HG03095 (cell line): ENCODE results near the gene CHD6.

ENCODE experiments used
- ATAC-seq: cut with Tn5 transposase; IDR thresholded peaks from one replicate; pipeline ENCODE4 v1.9.1; 2021; ENCODE audit warnings: moderate library complexity; ENCODE audit not compliant: unreplicated experiment

CHD6 gene

GRCh38 chr20:41587523-41587922 lies 30.7 kb downstream of the CHD6 start:
- no peak for ATAC-seq

GRCh38 chr20:41586772-41587171 lies 31.4 kb downstream of the CHD6 start:
- no peak for ATAC-seq

- no peak for ATAC-seq
Measured at GRCh38 chr20:41580350-41580749, 37.8 kb downstream of the CHD6 start.

- ATAC-seq: no peak
Measured at GRCh38 chr20:41577129-41578009, 40.8 kb downstream of the CHD6 start.

DNA sequence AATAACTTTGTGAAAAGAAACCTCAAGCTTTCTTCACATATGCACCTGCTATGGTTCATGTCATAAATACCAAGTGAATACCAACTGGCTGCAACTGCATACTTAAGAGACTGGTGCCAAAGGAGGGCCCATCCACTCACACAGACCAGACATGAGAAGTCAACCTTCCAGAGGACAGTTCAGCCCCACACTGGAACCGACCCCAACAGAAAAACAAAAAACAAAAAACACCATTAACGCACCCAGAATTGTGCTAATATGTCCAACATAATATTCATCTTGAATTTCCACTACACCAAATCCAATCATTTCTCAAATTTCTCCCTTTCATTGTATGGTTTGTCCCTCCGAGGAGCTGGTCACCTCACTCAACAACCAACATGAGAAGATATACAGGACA lies 42.8 kb downstream of the CHD6 start:
- ATAC-seq: no peak

GRCh38 chr20:41574802-41575389 lies 43.3 kb downstream of the CHD6 start:
- ATAC-seq: no peak

DNA sequence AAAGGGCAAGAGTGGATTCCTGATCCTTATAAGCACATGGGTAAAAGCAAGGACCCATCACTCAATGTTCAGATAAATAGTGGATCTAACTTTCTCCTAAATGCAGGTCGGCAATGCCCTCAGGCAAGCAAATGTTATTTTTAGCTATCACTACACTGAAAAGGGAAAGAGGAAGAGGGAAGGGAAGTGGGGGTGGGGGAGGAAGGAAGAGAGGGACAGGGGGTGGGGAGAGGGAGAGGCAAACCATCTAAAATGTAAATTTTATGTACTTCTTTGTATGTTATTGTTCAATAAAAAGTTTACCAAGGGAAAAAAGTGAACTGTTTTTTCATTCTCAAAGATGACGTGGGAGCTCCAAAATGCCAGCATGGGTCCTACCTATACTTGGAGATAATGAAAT lies 44.2 kb downstream of the CHD6 start:
- no peak for ATAC-seq

- ATAC-seq: no peak
Measured at GRCh38 chr20:41572010-41572572, 46.1 kb downstream of the CHD6 start.

DNA sequence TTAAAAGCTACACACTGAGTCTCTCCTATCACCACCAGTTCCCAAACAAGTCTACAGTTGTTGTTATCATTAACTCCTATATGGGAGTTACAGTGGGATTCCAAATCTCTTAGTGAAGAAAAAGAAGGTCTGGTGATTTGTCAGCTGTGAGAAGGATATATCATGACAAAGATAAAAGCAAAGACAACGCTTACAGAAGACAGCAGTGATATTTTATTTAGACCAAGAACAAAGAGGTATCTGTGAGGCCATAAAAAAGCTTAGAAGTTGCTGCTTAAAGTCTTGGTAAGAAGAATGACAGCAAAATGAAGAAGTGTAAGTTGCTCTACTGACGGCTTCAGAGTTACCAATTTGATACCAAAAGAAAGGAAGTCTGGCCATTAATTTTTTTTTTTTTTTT lies 47.2 kb downstream of the CHD6 start:
- no peak for ATAC-seq

DNA sequence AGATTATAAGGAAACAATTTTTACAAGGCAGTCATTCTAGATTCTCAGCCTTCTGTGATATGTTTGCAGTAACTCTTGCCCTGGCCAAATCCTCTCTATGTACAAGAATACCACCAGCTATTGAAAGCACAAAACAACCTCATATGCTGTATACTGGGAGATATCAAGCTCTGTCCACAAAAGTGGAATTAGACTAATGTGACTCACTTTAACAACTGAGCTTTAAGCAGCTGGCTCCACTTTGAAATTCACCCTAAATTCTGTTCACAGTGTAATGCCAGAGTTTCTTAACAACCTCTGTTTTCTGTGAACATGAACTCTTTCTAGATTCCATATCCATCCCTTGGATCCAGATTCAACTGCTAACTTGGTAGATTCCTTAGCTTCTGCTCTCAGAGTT lies 47.6 kb downstream of the CHD6 start:
- ATAC-seq: no peak

- ATAC-seq: no peak
Measured at GRCh38 chr20:41567615-41568014, 50.6 kb downstream of the CHD6 start.

DNA sequence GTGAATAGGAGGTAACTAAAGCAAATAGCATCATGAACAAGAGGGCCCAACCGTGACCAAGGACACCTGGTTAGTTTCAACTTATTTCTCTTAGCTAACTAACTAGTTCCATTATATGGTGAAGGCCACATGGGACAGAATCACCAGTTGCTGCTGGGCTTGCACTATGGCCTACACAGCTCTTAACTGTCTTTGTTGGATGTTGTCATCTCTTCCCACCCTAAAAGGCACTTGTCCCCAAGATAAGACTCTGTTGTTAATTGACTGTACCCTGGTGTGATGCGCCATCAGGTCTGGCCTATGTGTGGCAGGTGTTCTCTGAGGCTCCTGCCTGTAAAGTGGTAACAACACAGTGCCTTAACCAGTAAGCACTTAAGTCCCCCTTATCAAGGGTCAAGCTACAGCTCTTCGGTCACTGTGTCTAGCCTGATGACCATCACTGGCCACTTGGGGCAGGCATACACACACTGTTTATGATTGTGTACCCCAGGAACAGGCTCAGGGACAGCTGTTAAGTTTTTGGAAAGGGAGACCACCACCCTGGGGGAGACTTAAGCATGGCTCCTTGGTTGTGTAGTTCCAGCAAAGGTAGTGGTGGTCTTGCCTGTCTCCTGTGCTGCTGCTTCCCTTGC lies 51.2 kb downstream of the CHD6 start:
- no peak for ATAC-seq

DNA sequence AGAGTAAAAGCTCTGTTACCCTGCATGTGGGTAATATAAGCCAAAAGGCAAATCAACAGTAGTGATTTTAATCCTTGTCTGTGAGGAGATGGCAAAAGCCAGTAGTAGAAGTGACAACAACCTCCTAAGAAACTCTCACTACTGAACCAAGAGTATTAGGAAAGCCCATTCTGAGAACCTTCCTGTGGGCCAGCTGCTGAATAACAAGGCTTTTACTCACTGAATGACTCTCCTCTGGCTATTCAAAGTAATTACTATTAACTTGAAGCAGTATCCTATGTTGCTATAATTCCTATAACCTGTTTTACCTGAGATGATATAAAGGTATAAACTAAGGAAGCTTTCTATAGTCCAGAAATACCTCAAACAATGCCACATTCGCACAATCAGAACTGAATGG lies 55.1 kb downstream of the CHD6 start:
- ATAC-seq: no peak

DNA sequence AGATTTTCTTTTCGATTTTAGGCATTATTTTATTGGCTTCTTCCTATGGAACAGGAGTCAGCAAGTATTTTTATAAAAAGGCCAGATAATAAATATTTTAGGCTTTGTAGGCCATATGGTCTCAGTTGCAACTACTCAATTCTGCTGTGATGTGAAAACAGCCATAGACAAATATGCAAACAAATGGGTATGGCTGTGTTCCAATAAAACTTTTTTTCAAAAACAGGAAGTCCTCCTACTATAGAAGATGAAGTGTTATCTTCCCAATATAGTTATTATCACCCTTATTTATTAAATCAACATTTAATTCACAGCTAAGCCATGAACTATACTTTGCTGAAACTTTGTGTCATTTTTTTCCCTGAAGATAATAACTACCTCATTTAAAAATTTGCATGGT lies 57.2 kb downstream of the CHD6 start:
- no peak for ATAC-seq

DNA sequence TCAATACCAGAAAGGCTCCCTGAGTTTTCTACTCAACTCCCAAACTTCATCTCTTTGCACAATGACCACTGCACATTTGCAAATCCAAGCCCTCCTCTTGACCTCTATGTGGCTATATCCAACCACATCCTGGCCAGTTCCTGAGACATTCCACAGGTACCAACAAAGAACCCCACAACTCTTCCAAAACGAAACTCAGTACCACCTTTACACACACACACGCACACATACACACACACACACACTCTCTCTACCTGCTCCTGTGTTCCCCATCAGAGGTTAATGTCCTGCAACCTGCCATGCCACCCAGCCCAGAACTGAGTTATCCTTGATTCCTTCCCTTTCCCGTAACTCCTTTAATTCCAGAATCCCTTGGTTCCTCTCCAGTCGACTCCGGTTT lies 58.5 kb downstream of the CHD6 start:
- no peak for ATAC-seq

- no peak for ATAC-seq
Measured at GRCh38 chr20:41553142-41553879, 64.9 kb downstream of the CHD6 start.

DNA sequence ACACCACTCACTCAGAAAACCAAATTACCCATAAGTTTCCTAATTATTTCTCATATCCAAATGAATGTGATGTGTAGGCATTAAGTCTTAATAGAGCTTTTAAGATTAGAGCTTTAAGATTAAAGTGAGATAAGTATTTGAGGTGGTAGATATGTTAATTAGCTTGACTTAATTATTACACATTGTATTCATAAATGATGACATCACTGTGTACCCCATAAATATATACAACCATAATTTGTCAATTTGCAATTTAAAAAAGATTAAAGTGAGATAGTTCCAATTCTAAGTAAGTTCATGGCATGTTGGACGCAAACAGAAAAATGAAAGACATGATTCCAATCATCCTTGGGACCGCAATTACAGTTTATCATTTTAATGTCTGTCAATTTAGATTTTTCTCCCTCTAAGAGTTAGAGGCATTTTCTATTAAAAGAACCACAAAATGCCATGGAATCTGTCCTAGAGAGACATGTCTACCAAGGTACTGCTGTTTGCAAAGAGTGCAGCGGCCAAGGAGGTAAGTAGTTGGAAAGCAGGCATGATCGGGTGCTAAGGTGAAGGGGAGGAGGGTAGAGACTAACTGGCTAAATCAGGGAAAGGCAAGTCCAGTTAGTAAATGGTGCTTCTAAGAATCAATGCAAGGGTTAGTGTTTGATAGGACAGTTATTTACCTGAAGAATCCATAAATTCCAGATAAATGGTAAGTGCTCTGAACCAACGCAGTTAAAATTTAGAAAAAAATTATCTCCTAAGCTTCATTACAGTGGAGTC lies 65.7 kb downstream of the CHD6 start:
- ATAC-seq: no peak

DNA sequence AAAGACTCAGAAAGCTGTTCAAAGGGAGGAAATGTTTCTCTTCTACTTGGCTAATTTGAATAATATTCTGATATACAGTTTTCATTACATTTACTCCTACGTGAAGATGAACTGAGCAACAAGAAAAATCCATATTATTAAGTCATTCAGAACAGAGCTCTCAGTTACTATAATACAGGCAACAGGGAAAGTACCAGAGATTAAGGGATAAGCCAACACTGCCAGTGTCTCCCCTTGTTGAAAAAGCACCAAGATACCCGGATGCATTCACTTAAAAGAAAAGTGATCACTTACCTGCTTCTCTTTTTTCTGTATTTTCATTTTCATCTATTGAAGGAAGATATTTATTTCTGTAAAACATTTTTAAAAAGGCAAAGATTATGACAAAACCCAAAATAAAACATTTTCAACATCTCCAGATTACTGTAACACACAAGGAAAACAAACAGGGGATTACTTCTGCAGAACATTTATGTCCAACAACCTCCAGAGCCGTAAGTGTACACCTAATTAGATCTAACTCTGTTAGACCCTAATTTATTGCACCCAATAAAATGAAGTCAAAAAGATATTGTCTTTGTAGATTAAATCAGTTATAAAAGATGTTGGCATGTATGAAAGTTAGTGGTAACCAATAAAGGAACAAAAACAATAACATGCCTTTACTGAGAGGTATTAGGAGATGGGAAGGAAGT lies 67.0 kb downstream of the CHD6 start:
- ATAC-seq: no peak

DNA sequence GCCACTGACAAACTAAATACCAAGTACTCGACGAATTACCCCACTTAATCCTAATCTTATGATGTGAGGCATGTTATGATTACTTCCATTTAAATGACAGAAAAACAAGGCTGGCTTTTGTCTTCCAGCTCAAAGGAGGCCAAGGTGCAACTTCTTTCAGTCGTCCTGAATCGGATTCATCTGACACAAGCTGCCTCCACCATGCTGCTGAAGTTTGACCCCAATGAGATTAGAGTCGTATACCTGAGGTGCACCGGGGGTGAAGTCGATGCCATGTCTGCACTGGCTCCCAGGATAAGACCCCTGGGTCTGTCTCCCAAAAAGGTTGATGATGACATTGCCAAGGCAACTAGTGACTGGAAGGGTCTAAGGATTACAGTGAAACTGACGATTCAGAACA lies 71.0 kb downstream of the CHD6 start:
- no peak for ATAC-seq

GRCh38 chr20:41546535-41546934 lies 71.6 kb downstream of the CHD6 start:
- no peak for ATAC-seq
